WTC11 (cell line): Measurements from ENCODE around the gene EVC2. TPM values are rescaled to one million over a fixed set of nuclear protein-coding genes. Genes with fewer than 3 reads are reported as not detected.

Experiments used
- ATAC-seq: fragments of 200-7000 bp; cut with Tn5 transposase; 2 replicates; pipeline ENCODE4 v1.10.0; 2021; ENCODE audit warnings: mild to moderate bottlenecking, moderate library complexity
- CTCF ChIA-PET: fragments of 300-600 bp; sonication (Branson Sonifier 250); formaldehyde crosslinking; loops from one replicate; lab custom pipeline; 2021; ENCODE audit warnings: antibody characterized with exemption; lab: Charles Lee
- POLR2A ChIA-PET: fragments of 350-600 bp; sonication (Branson Sonifier 250); formaldehyde crosslinking; loops from one replicate; lab custom pipeline; 2021; ENCODE audit warnings: antibody characterized with exemption; lab: Charles Lee
- DNase-seq: peaks from one replicate; pipeline ENCODE4 v3.0.0; 2021; ENCODE audit warnings: low spot score
- H3K27ac Mint-ChIP-seq: 2 replicates; pipeline ENCODE4 v1.8.0; 2021; ENCODE audit warnings: mixed read lengths
- H3K27me3 Mint-ChIP-seq: 2 replicates; pipeline ENCODE4 v1.8.0; 2021; ENCODE audit warnings: low read depth, mild to moderate bottlenecking, moderate library complexity, mixed read lengths
- H3K36me3 Mint-ChIP-seq: 2 replicates; pipeline ENCODE4 v1.8.0; 2021; ENCODE audit warnings: mixed read lengths
- H3K4me1 Mint-ChIP-seq: 2 replicates; pipeline ENCODE4 v1.8.0; 2022; ENCODE audit warnings: mixed read lengths
- H3K4me3 Mint-ChIP-seq: 2 replicates; pipeline ENCODE4 v1.8.0; 2021; ENCODE audit warnings: mild to moderate bottlenecking, moderate library complexity, mixed read lengths
- H3K9me3 Mint-ChIP-seq: 2 replicates; pipeline ENCODE4 v1.8.0; 2021; ENCODE audit warnings: mixed read lengths
- CREM ChIP-seq: sonication (generic); formaldehyde crosslinking; IDR thresholded peaks from 2 replicates; pipeline ENCODE4 v1.8.1; 2022; ENCODE audit warnings: mild to moderate bottlenecking, missing genetic modification reagents, moderate library complexity
- ETV6 ChIP-seq: sonication (generic); formaldehyde crosslinking; IDR thresholded peaks from 2 replicates; pipeline ENCODE4 v1.8.1; 2022; ENCODE audit warnings: mild to moderate bottlenecking, missing genetic modification reagents
- FOXJ3 ChIP-seq: sonication (generic); formaldehyde crosslinking; IDR thresholded peaks from 2 replicates; pipeline ENCODE4 v1.9.0; 2021; ENCODE audit warnings: missing genetic modification reagents, mild to moderate bottlenecking, borderline replicate concordance
- GTF2I ChIP-seq: fragments of 250-450 bp; sonication (Bioruptor Pico); conservative IDR thresholded peaks from 2 replicates; pipeline ENCODE4 v1.4.0; 2021; ENCODE audit warnings: mild to moderate bottlenecking
- MYBL2 ChIP-seq: sonication (generic); formaldehyde crosslinking; IDR thresholded peaks from 2 replicates; pipeline ENCODE4 v1.8.1; 2023; ENCODE audit warnings: mild to moderate bottlenecking, moderate library complexity, missing genetic modification reagents
- NFATC4 ChIP-seq: fragments of 250-450 bp; sonication (Bioruptor Pico); IDR thresholded peaks from 2 replicates; pipeline ENCODE4 v1.9.0; 2021; ENCODE audit warnings: mild to moderate bottlenecking
- NR1H2 ChIP-seq: sonication (generic); formaldehyde crosslinking; IDR thresholded peaks from 2 replicates; pipeline ENCODE4 v1.9.0; 2021; ENCODE audit warnings: mild to moderate bottlenecking, moderate library complexity, missing genetic modification reagents
- NR2C2 ChIP-seq: sonication (generic); formaldehyde crosslinking; IDR thresholded peaks from 2 replicates; pipeline ENCODE4 v1.8.0; 2022; ENCODE audit warnings: mild to moderate bottlenecking, missing genetic modification reagents
- RORB ChIP-seq: fragments of 250-450 bp; sonication (Bioruptor Pico); IDR thresholded peaks from 2 replicates; pipeline ENCODE4 v1.9.0; 2021; ENCODE audit warnings: mild to moderate bottlenecking
- SP1 ChIP-seq: sonication (generic); formaldehyde crosslinking; conservative IDR thresholded peaks from 2 replicates; pipeline ENCODE4 v1.8.1; 2022; ENCODE audit warnings: missing genetic modification reagents
- TCF7 ChIP-seq: sonication (generic); formaldehyde crosslinking; IDR thresholded peaks from 2 replicates; pipeline ENCODE4 v1.8.0; 2022; ENCODE audit warnings: mild to moderate bottlenecking, low read depth, missing genetic modification reagents, moderate library complexity
- ZBTB21 ChIP-seq: sonication (generic); formaldehyde crosslinking; IDR thresholded peaks from 2 replicates; pipeline ENCODE4 v1.8.1; 2023; ENCODE audit warnings: mild to moderate bottlenecking, missing genetic modification reagents, borderline replicate concordance
- total RNA-seq: library from RNA; stranded (reverse); gene quantifications from 3 replicates; pipeline ENCODE4 v1.2.3, GENCODE V29; 2021
- TF ChIP-seq, protein P1 (sequence below): sonication (generic); formaldehyde crosslinking; IDR thresholded peaks from 2 replicates; pipeline ENCODE4 v1.8.0; 2023; ENCODE audit warnings: missing genetic modification reagents, mild to moderate bottlenecking, borderline replicate concordance
- TF ChIP-seq, protein P2 (sequence below): sonication (generic); formaldehyde crosslinking; IDR thresholded peaks from 2 replicates; pipeline ENCODE4 v1.8.1; 2022; ENCODE audit warnings: low read depth, missing genetic modification reagents, borderline replicate concordance
- TF ChIP-seq, protein P3 (sequence below): fragments of 250-450 bp; sonication (Bioruptor Pico); IDR thresholded peaks from 2 replicates; pipeline ENCODE4 v2.1.2; 2022; ENCODE audit warnings: mild to moderate bottlenecking, moderate library complexity
- TF ChIP-seq, protein P4 (sequence below): sonication (generic); formaldehyde crosslinking; IDR thresholded peaks from 2 replicates; pipeline ENCODE4 v1.8.0; 2023; ENCODE audit warnings: mild to moderate bottlenecking, missing genetic modification reagents
- TF ChIP-seq, protein P5 (sequence below): sonication (generic); formaldehyde crosslinking; IDR thresholded peaks from 2 replicates; pipeline ENCODE4 v1.8.1; 2022; ENCODE audit warnings: mild to moderate bottlenecking, moderate library complexity, missing genetic modification reagents
- TF ChIP-seq, protein P6 (sequence below): sonication (generic); formaldehyde crosslinking; IDR thresholded peaks from 2 replicates; pipeline ENCODE4 v1.8.1; 2023; ENCODE audit warnings: mild to moderate bottlenecking, missing genetic modification reagents, moderate library complexity
- TF ChIP-seq, protein P7 (sequence below): sonication (generic); formaldehyde crosslinking; IDR thresholded peaks from 2 replicates; pipeline ENCODE4 v1.8.1; 2022; ENCODE audit warnings: low read depth, mild to moderate bottlenecking, moderate library complexity, missing genetic modification reagents, borderline replicate concordance

The EVC2 gene
- total RNA-seq, 1 experiment from 2014 or later, result 4.8 TPM

DNA sequence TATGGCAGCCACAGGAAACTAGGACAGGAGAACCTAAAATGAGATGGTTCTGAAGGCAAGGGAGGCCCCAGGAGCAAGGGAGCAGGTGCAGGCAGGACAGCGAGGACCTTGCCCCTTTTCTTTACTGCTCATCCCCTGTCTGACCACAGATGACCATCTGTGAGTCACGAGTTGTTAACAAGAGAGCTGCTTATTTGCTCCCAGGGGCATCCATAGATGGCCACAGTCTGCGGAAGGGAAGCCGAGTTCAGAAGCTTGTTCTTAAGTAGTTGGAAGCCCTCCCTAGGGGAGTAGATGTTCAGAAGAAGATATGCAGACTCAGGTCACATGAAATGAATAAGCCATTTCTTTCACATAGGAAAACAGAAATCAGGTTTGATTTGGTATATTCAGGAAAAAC is 69.4 kb downstream of the EVC2 start (continued):
- TF ChIP-seq, protein P1, sequence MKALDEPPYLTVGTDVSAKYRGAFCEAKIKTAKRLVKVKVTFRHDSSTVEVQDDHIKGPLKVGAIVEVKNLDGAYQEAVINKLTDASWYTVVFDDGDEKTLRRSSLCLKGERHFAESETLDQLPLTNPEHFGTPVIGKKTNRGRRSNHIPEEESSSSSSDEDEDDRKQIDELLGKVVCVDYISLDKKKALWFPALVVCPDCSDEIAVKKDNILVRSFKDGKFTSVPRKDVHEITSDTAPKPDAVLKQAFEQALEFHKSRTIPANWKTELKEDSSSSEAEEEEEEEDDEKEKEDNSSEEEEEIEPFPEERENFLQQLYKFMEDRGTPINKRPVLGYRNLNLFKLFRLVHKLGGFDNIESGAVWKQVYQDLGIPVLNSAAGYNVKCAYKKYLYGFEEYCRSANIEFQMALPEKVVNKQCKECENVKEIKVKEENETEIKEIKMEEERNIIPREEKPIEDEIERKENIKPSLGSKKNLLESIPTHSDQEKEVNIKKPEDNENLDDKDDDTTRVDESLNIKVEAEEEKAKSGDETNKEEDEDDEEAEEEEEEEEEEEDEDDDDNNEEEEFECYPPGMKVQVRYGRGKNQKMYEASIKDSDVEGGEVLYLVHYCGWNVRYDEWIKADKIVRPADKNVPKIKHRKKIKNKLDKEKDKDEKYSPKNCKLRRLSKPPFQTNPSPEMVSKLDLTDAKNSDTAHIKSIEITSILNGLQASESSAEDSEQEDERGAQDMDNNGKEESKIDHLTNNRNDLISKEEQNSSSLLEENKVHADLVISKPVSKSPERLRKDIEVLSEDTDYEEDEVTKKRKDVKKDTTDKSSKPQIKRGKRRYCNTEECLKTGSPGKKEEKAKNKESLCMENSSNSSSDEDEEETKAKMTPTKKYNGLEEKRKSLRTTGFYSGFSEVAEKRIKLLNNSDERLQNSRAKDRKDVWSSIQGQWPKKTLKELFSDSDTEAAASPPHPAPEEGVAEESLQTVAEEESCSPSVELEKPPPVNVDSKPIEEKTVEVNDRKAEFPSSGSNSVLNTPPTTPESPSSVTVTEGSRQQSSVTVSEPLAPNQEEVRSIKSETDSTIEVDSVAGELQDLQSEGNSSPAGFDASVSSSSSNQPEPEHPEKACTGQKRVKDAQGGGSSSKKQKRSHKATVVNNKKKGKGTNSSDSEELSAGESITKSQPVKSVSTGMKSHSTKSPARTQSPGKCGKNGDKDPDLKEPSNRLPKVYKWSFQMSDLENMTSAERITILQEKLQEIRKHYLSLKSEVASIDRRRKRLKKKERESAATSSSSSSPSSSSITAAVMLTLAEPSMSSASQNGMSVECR (CRISPR knock-in tag), result no peak
- TF ChIP-seq, protein P2, sequence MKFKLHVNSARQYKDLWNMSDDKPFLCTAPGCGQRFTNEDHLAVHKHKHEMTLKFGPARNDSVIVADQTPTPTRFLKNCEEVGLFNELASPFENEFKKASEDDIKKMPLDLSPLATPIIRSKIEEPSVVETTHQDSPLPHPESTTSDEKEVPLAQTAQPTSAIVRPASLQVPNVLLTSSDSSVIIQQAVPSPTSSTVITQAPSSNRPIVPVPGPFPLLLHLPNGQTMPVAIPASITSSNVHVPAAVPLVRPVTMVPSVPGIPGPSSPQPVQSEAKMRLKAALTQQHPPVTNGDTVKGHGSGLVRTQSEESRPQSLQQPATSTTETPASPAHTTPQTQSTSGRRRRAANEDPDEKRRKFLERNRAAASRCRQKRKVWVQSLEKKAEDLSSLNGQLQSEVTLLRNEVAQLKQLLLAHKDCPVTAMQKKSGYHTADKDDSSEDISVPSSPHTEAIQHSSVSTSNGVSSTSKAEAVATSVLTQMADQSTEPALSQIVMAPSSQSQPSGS, result no peak
- no peak for TF ChIP-seq GTF2I (CRISPR knock-in tag)

DNA sequence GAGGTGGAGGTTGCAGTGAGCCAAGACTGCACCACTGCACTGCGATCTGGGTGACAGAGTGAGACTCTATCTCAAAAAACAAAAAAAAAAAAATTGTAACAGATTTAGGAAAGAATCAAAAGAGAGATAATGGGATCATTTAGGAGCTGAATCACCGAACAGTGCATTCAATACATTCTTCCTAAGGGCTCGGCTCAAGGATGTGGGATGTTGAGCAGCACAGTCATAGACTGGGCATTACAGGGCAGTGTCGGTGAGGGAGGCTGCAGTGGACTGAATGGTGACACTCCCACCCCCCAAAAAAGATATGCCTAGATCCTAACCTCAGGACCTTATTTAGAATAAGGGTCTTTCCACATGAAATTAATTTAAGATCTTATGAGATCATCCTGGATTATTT is 70.0 kb downstream of the EVC2 start:
- Mint-ChIP-seq H3K27ac (no peak overlapping the region), H3K36me3 (peaks cover 16% of the 10 kb centered on the region), H3K4me3 (no peak overlapping the region), H3K27me3 (no peaks in the 10 kb centered on the region), H3K9me3 (no peaks in the 10 kb centered on the region), H3K4me1 (peaks cover 3% of the 10 kb centered on the region)
- ChIA-PET CTCF (interaction anchor here (0.6 kb wide), 1 partner anchor 21 kb away, joined by 5 read pairs; no protein-coding TSS in a partner anchor), POLR2A (no interaction called here)
- no peak for ATAC-seq
- DNase-seq, result no peak
- TF ChIP-seq, protein P3, sequence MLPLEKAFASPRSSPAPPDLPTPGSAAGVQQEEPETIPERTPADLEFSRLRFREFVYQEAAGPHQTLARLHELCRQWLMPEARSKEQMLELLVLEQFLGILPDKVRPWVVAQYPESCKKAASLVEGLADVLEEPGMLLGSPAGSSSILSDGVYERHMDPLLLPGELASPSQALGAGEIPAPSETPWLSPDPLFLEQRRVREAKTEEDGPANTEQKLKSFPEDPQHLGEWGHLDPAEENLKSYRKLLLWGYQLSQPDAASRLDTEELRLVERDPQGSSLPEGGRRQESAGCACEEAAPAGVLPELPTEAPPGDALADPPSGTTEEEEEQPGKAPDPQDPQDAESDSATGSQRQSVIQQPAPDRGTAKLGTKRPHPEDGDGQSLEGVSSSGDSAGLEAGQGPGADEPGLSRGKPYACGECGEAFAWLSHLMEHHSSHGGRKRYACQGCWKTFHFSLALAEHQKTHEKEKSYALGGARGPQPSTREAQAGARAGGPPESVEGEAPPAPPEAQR (CRISPR knock-in tag), result no peak
- TF ChIP-seq, protein P4, sequence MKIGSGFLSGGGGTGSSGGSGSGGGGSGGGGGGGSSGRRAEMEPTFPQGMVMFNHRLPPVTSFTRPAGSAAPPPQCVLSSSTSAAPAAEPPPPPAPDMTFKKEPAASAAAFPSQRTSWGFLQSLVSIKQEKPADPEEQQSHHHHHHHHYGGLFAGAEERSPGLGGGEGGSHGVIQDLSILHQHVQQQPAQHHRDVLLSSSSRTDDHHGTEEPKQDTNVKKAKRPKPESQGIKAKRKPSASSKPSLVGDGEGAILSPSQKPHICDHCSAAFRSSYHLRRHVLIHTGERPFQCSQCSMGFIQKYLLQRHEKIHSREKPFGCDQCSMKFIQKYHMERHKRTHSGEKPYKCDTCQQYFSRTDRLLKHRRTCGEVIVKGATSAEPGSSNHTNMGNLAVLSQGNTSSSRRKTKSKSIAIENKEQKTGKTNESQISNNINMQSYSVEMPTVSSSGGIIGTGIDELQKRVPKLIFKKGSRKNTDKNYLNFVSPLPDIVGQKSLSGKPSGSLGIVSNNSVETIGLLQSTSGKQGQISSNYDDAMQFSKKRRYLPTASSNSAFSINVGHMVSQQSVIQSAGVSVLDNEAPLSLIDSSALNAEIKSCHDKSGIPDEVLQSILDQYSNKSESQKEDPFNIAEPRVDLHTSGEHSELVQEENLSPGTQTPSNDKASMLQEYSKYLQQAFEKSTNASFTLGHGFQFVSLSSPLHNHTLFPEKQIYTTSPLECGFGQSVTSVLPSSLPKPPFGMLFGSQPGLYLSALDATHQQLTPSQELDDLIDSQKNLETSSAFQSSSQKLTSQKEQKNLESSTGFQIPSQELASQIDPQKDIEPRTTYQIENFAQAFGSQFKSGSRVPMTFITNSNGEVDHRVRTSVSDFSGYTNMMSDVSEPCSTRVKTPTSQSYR (CRISPR knock-in tag), result no peak
- TF ChIP-seq TCF7 (CRISPR knock-in tag), result no peak
- TF ChIP-seq ETV6 (CRISPR knock-in tag), result no peak
- TF ChIP-seq, protein P5, sequence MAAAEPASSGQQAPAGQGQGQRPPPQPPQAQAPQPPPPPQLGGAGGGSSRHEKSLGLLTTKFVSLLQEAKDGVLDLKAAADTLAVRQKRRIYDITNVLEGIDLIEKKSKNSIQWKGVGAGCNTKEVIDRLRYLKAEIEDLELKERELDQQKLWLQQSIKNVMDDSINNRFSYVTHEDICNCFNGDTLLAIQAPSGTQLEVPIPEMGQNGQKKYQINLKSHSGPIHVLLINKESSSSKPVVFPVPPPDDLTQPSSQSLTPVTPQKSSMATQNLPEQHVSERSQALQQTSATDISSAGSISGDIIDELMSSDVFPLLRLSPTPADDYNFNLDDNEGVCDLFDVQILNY (CRISPR knock-in tag), result no peak
- TF ChIP-seq ZBTB21, result no peak
- TF ChIP-seq, protein P6, sequence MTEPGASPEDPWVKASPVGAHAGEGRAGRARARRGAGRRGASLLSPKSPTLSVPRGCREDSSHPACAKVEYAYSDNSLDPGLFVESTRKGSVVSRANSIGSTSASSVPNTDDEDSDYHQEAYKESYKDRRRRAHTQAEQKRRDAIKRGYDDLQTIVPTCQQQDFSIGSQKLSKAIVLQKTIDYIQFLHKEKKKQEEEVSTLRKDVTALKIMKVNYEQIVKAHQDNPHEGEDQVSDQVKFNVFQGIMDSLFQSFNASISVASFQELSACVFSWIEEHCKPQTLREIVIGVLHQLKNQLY (CRISPR knock-in tag), result no peak
- TF ChIP-seq NR2C2 (CRISPR knock-in tag), result no peak
- no peak for TF ChIP-seq RORB
- no peak for TF ChIP-seq NR1H2 (CRISPR knock-in tag)
- TF ChIP-seq, protein P1 (CRISPR knock-in tag), result no peak
- no peak for TF ChIP-seq CREM (CRISPR knock-in tag)
- TF ChIP-seq NFATC4 (CRISPR knock-in tag), result no peak
- TF ChIP-seq, protein P7, sequence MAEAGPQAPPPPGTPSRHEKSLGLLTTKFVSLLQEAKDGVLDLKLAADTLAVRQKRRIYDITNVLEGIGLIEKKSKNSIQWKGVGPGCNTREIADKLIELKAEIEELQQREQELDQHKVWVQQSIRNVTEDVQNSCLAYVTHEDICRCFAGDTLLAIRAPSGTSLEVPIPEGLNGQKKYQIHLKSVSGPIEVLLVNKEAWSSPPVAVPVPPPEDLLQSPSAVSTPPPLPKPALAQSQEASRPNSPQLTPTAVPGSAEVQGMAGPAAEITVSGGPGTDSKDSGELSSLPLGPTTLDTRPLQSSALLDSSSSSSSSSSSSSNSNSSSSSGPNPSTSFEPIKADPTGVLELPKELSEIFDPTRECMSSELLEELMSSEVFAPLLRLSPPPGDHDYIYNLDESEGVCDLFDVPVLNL, result no peak
- TF ChIP-seq SP1, result no peak
- no peak for TF ChIP-seq FOXJ3 (CRISPR knock-in tag)
- no peak for TF ChIP-seq MYBL2 (CRISPR knock-in tag)
